A549 treated with CpdA at 1 μM for 4 hours (cell line): ENCODE results near the gene ADAMTS2. TPM values are rescaled to one million over a fixed set of nuclear protein-coding genes. Genes with fewer than 3 reads are reported as not detected.

Experiments
- total RNA-seq: library from RNA; stranded (reverse); fragments of 200-300 nt; extraction: Qiagen RNA extraction; gene quantifications from 5 replicates; pipeline ENCODE4 v1.2.3, GENCODE V29; 2022; ENCODE audit warnings: low read depth

The ADAMTS2 gene
- 0.06 to 0.10 TPM (median 0.07 TPM) in 3 of 5 replicates, not detected in the others for total RNA-seq

DNA sequence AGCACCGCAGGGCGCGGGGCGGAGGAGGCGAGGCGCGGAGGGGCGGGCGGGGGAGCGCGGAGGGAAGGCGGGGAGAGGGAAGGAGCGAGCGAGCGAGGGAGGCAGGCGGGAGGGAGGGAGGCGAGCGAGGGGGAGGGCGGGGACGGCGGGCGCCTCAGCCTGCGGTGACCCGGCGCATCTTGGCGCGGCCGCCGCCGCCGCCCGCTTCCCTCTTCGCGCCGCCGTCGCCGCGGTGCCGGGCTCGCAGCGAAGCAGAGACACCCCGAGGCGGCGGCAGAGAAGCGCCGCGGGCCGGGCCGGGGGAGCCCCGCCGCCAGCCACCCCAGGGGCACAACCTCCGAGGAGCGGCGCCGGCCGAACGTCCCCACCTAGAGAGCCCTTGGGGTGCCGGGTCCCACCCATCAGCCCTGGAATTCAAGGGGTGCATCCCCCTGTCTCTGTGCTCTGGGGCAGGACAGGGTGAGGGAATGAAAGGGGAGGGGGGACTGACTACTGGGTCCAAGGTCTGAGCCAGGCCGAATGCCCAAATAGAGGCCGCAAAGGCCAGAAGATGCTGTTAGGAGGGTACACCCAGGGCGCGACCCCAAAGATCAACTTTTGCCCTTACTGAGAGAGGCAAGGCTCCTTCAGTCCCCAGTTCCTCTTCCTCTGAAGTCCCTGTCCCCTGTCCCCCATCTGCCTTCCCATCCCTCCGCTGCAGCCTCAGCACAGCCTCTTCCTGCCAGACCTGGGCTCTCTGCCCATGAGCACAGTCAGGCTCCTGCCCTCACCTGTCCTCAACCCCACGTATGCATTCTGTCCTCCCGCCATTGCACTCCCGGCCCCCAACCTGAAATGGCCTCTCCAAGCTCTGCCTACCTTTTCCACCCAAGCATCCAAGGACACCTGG lies at the start of gene ADAMTS2:
Gene ADAMTS2 (minus strand): TSS at position 29 of the 889 bp plus-strand sequence. CDS start 133 bp downstream, outside the sequence.

Other genes starting within 250 kb of the ADAMTS2 start
- 27.1 to 31.2 TPM (median 29.0 TPM) in 5 replicates for gene RUFY1, start 205.1 kb upstream of the ADAMTS2 start, total RNA-seq